ENCODE results near the gene PRKCH.

The PRKCH gene

DNA sequence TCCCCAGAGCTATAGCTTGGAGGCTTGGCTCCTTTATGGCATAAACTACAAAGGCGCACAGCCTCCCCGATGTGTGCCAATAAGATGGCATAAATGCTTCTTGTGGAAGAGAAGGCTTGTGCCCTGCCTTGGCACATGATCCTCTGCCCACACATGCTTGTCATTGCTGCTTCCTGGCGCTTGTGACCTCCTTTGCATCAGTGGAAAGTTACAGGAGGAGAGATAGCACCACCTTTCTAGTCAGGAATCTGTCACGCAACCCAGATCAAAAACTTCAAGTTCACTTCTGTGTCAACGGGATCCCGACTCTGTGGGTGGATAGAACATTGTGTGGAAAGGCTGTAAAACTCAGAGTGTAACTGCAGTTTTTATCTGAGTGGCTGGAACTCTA is 190.2 kb downstream of the PRKCH start:
- no peak for DNase-seq (ENCODE audit: low read depth, low spot score)

DNA sequence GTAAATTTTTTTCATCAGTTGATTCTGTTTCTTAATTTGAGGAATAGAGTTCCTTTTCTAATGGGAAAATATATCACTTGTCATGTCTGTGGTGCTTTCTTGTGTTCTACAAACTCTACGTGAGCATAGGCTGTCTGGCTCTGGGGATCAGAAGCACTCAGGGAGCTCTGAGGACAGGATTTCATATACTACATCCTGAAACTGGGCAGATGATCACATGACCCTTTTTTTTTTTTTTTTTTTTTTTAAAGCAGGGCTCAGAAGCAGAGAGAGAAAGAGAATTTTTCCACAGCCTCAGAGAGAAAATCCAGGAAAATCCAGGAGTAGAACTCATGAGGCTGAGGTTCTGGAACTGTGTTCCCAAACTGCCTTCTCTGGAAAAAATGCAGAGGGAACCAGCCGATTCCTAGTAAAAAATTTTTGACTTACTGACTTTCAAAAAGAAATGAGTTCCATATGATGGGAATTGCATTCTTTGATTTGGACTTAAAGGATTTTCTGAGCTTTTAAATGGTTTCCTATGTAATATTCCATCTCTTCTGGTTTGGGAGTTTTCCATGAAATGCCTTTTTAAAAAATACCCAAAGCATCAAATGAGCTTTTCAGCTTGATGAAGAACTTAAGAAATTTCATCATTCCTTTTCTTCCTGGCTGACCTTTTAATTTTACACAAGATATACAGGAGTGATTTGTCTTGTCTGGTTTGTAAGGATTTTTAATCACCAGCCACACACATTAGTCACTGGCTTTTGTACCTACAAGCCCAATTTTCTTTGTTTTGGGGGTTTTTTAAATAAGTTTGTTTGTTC is 190.9 kb downstream of the PRKCH start:
- peak; percentile 27 for DNase-seq (ENCODE audit: low read depth, low spot score)

DNA sequence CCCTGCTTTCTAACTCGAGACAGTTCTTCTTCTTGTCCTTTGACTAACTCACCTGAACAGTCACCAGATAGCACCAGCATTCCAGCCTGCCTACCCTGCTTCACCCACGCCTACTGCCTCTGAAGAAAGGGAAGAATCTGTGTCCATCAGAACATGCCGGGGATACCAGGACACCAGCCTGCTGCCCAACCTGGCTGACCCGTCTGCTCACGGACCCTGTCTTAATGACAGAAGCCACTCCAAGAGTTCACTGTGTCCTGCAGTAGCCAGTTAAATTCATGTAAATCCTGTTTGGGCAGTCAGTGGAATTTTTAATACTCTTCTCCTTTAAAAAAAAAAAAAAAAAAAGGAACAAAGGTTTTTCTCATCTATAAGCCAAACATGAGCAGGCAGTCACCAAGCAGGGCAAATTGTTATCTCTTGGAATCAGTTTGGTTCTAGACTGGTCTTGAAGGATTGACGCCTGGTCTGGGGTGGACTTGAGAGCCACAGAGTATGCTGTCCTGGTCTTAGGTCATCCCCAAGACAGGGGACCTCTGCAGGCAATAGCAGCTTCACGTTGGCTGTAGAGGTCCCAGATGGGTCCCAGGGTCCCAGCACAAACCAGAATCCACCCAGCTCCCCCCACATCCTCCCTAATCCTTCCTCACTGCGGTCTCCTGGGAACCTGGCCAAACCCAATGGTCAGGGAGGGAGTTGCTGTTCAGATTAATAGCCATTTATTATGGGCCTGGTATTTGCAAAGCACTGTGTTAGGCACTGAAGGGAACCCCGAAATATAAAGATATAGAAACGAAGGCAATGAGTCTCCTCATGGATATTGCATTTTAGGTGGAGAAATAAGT is 192.8 kb downstream of the PRKCH start:
- DNase-seq (ENCODE audit: low read depth, low spot score), result peak; percentile 81

DNA sequence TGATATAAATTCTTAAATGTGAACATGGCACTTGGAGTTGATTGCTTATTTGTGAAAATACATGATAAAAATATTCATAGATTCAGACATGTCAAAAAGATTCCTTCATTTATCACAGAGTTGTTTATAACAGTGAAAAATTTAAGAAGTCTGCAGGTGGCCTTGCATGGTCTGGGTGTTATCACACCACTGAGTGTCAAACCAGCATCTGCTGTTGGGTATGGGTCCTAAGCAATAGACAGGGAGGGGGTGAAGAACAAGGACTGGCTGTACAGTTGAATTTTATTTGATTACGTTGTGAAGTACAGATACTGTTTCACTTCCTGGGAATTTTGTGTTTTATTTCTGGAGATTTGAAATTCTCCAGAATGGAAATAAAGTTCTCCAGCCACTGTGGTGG is 193.5 kb downstream of the PRKCH start:
- no peak for DNase-seq (ENCODE audit: low read depth, low spot score)

DNA sequence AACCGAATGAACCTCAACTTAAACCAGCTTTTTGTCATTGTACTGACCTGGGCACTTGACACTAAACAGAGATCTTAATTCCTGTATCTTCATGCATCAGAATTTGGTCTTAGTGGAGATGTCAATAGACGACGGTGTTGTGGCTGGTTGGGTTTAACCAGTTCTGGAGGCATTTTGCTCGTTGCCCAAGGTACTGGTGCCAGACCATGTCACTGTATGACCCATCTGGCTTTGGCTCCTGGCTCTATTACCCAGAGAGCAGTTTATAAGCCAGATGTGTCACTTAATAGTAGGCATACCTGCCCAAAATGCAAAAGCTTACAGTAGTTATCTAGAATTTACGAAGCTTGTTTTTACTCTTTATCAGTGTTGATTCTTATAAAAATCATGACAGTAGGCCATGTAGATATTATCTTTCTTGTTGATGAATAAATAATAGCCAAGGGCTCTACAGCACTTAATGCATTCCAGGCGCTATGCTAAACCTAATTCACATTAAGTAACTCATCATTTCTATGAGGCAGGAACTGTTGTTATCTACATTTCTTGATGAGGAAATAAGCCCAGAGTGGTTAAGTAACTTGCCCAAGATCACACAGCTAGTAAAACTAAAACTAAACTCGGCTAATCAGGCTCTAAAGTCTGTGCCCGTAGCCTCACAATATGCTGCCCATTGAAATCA is 194.2 kb downstream of the PRKCH start:
- no peak for DNase-seq (ENCODE audit: low read depth, low spot score)

DNA sequence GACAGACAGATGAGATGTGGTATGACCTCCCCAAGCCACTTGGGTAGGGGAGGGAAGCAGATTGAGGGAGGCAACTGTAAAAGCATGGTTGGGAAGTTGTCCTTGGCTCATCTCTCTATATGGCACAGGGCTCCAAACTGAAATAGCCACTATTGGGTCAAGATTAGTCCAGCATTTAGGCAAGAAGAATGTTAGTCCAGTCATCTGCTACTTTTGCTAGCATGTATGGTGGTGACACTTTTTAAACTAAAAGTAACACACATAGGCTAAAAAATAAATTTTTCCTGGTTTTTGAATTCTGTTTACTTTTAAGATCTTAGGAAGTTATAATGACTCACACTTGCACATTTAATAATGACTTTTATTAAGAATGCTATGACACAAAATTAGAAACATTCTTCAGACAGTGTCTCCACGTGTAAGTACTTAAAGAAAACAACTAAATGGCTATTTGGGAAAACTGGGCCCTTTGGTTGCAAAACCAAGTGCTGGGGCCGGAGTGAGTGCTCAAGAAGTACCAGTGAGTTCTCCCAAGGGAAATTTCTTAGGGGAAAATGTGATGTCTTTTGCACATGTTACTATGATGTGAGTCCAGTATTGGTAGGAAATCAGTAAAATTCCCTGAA is 194.9 kb downstream of the PRKCH start:
- DNase-seq (ENCODE audit: low read depth, low spot score), result no peak

DNA sequence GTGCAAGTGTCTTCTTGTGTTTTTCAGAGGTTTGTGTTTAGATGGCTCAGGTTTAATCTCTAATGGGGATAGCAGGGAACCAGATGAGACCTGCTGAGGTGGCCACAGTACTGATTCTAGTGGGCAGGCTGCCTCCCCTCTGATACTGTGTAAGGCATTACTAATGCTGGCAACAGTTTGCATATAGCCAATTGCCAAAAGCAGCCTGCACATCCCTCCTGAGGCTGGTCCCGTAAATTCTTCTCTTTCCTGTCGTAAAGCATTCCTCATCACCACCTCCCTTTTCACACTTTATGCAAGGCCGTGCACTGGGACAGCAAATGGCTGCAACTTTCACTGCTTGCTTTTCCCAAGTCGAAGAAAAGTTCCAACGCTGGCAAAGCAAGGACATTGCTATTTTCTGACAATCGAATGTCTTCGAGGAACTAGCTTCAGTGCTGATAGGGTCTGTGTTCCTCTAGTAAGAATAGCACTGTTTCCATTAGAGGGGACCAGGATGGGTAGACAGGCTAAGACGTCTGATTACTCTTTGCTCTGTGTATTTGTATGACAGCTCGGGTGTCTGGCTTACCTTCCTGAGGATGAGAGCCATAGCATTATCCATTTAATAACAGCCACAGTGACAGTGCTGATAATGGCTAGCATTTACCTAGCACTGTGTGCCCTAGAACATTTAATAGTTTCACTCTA is 195.7 kb downstream of the PRKCH start:
- peak; percentile 42 for DNase-seq (ENCODE audit: low read depth, low spot score)

DNA sequence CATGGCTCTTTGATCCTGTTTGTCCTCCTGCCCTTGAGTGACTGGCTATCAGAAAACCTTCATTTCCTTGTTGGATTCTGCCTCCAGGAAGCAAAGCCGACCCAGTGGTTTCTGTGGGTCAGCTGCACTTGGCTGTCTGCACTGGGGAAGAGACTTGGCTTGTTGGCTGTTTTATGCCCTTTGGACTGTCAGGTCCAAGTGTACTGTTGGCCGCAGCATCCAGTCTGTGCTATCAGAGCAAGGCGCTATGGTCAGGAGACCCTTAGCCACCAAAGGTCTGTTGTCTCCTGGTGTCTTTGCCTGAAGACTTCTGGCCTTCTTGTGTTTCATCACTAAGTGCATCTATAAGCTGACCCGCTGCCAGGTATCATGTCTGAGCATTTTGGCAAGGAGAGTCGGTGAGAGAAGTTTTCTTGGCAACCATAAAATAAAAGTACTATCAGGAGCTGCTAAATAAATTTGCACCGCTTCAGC is 196.6 kb downstream of the PRKCH start:
- no peak for DNase-seq (ENCODE audit: low read depth, low spot score)

DNA sequence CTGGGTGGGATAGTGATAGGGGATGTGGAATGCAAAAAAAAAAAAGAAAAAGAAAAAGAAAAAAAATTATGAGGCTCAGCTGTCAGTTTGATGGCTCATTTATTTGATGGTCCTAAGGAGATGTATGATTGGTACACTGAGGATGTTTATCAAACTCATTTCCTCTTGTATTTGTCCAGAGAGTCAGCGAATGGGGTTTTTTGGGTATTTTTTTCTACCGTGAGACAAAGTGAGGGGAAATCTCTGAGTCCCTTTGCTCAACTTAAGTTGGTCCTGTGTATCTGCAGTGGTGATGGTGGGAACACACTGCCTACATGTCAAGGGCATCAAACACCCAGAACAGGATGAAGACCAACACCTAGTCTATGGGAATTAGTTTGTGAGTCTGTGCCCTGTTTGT is 197.0 kb downstream of the PRKCH start:
- no peak for DNase-seq (ENCODE audit: low read depth, low spot score)

DNA sequence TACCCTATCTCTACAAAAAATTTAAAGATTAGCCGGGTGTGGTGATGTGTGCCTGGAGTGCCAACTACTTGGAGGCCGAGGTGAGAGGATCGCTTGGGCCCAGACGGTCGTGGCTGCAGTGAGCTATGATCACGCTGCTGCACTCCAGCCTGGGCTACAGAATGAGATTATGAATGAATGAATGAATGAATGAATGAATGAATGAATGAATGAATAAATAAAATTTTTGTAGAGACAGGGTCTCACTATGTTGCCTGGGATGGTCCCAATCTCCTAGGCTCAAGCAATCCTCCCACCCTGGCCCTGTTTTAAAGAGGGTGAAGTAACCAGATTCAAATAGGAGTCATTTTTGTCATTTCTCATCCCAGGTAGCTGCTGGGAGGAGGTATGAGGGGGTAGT is 197.7 kb downstream of the PRKCH start:
- no peak for DNase-seq (ENCODE audit: low read depth, low spot score)

DNA sequence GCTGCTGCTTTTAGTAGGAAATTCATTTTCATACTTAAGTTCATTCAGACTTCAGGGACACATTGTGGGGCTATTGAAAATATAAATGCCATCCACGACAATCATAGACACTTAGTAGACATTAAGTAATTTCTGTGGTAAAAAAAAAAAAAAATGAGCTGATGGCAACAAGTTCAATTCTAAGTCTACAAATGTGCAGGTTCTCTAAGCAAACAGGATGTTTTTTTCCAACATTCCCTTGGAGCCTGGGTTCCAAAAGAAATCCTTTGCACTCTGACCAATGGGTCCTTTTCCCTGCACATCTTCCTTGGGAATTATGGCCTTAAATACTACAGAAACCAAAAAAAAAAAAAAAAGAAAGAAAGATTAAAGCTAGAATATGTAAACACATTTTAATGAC is 198.4 kb downstream of the PRKCH start:
- no peak for DNase-seq (ENCODE audit: low read depth, low spot score)

DNA sequence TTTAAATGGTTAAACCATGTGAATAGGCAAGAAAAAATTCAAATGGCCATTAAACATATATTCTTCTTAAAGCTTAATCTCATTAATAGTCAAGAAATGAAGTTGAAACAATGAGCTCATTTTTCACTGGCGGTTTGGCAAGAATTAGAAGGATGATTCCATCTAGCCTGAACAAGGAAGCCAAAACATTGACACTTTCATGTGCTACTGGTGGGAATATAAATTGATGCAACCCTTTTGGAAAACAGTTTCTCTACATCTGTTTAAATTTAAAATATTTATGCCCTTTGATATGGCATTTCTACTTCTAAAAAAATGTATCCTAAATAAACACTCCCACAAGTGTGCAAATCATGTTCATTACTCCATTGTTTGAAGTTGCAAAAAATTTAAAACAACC is 199.2 kb downstream of the PRKCH start:
- DNase-seq (ENCODE audit: low read depth, low spot score), result no peak

DNA sequence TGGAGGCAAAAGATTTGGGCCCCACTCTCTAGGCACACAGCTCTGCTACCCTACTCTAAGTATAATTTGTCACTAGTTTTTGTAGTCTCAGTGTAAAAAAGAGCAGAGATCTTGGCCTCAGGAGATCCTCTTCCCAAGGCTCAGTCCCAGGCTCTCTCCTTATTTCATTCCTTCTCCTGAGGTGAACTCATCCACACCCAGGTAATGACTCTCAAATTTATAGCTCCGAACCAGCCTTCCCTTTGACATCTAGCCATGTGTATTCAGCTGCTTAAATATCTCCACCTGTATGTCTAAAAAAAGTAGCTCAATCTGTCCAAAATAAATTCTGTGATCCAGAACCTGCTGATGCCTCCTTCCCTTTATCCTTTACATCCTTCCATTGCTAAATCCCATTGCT is 200.4 kb downstream of the PRKCH start:
- DNase-seq (ENCODE audit: low read depth, low spot score), result no peak

DNA sequence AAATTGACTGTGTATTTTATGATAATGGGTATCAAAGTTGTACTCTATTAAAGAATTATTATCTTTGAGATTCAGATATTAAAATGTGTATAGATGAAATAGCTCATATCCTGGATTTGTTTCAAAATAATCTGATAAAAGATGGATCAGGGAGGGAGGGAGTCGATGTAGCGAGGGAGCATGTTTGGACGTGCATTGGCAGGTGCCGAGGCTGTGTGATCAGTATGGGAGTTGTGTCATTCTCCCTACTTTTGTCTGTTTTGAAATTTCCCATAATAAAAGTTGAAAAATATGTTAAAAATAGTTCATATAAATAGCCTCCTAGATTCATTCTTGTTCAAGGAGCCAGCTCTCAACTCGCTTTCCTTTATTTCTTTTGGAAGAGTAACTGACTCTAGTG is 202.4 kb downstream of the PRKCH start:
- no peak for DNase-seq (ENCODE audit: low read depth, low spot score)

DNA sequence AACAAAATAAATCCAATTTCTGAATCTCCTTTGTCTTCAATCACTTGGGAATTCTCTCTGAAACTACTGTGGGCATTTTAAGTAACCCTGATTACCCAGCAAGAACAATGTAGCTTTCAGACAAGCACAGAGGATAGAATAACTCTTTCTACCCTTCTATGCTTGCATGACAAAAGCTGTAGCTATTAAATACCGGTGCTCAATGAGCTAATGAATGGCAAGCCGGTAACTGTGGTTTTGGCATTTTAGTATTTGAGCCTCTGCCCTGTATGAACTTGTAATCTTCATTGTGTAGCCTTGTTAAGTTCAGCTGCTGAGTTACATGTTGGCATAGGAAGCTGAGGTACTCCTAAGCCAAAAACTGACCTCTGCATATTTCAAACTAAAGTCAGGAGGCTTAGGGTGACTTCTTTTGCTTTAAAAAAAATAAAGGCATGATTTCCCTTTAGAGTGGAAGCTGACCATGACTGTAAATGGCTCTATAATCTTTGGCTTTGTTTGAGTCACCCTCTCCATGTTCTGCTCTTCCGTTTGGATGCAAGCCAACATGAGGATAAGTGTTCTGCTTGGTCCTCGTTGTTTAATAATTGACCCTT is 202.9 kb downstream of the PRKCH start:
- peak; percentile 75 for DNase-seq (ENCODE audit: low read depth, low spot score)

DNA sequence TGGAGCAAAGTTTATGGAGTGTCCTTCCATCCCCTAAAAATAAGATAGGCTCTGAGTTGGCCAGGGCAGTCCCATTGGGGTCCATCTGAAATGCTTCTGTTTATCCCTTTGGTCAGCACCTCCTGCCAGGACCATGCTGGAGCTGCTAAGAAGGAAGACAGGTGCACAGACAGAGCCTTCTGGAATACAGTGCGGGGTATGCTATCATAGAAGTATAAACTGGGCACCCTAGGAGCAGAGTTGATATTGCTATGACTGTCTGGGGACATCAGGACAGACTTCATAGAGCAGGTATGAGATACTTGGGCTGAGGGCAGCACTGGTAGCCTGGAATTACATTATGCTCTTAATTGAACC is 203.5 kb downstream of the PRKCH start:
- no peak for DNase-seq (ENCODE audit: low read depth, low spot score)

DNA sequence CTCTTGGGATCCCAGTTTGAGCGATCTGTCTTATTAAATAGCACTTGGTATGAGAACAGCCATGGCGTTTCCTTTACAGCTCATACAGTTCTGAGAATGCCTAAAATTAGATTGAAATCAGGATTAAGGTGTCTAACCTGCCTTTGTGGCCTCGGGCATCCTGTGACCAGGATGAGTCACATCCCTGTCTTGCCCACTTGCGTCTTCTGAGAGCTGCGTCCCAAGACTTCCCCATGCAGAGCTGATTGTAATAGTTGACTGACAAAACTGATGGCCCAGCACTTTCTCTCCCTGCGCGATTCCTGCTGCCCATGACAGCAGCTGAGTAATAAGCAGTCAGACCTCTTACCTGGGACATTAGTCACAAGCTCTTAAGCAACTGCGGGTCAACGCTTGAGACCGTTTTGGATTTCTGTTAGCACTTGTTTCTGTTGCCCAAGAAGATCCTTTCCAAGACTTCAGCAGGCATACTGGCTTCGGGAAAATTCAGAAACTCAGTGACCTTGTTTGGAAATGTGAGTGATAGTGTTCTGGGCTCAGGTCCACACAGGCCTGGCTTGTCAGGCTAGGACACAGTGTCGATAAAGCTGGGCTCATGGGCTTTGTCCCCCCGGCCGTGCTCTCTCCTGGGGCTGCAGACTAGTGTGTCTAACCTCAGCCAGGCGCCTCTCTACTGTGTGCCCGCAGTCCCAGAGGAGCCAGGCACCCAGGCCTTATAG is 204.1 kb downstream of the PRKCH start:
- peak; percentile 71 for DNase-seq (ENCODE audit: low read depth, low spot score)

DNA sequence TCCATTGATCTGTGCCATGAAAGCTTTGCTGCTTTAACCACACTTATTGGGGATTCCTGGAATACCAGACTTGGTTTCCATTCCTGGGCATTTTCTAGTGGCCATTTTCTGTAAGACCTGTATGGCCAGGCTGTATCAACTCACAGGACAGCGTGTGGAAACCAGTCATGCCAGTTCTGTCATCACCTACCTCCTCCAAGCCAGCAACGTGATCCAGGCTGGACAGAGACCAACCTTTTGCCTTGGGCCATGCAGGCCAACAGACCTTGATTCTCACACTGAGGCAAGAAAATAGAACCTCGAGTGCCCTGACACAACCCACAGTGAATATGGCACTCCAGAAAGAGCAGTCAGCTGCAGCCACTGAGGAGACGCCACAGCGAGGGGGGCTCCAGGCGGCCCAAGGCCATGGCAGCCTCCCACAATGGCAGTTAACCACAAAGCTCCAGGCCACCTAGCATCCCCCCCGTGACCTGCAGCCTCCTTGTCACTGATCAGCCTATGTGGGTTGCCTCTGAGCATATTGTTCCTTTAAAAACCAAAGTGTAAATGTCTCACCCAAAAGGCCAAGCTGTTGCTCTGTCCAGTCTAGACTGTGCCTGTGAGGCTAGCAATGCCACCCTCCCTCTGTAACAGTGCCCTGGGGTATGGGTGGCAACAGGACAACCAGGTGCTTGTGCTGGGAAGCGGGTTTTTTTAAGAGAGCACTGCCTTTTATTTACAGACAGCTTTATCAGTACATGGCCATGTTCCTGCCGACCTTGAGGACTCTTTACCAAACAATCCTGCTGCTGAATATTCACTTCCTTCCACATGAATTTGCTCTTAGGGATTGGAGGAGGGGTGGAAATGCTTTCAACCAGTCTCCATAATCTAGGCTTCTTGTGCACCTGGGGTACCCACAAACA is 205.3 kb downstream of the PRKCH start:
- DNase-seq (ENCODE audit: low read depth, low spot score), result no peak
